Embryonic facial prominence (tissue), 1 donor: ENCODE measurements around the gene STAG2.
"Not testable (repeated sequence)": the region's sequence is repeated elsewhere in the genome, so short reads cannot be mapped to it uniquely, and the experiment has no call there.

Experiments
- DNase-seq: peaks from one replicate; pipeline ENCODE4 v3.0.0-alpha.2; 2016; ENCODE audit errors: extremely low spot score

The STAG2 gene

DNA sequence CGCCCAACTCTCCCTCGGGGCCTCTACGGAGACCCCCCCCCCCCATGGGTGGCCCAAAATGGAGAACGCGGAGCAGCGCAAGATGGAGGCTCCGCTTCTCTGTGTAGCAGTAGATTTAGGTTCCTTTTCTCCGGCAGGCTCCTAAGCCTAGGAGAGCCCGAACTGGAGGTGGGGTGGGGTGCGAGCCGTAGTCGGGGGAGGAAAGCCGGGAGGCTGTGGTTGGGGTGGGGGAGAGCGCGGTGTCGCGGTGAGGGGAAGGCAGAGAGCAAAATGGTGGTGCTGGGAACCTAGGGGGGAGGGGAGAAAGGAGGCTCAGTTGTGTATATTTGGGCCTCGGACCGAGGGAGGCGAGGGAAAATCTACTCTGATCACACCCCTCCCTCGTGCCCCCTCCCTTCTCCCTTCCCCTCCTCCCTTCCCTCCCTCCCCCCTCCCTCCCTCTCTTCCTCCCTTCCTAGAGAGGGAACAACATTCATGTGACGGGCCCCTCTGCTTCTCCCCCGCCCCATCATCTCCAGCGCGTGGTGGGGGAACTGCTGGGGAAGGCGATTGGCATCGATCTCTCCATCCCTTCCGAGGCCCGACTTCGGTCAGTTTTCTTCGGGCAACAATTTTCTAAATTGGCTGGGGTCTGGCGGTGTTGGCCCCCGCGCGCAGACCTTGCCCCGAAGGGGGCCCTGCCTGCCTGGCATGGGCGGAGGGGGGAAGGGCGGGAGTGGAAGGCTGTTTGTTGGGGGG is at the start of gene STAG2:
STAG2 (plus strand) TSS at position 439 of the 738 bp plus-strand sequence. CDS start 60,922 bp downstream, outside the sequence.
- peak; percentile 80 for DNase-seq

DNA sequence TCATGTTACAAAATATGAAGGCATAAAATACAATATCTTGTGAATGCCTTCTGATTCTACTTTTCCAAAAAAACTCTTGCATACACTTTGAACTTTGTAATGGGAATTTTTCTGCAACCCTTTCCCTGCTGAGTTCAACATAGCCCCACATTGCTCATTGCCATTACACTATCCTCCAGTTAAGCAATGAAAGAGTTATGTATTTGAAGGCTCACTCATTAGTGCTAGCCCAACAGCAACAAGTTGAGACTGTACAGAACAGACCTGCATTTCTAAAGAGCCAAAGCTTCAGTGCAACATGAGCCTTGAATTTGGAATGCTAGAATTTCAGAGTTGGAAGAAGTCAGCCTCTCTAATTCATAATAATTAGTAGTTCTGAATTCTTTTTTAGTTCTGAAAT is 44.4 kb upstream of the STAG2 start:
- no peak for DNase-seq

DNA sequence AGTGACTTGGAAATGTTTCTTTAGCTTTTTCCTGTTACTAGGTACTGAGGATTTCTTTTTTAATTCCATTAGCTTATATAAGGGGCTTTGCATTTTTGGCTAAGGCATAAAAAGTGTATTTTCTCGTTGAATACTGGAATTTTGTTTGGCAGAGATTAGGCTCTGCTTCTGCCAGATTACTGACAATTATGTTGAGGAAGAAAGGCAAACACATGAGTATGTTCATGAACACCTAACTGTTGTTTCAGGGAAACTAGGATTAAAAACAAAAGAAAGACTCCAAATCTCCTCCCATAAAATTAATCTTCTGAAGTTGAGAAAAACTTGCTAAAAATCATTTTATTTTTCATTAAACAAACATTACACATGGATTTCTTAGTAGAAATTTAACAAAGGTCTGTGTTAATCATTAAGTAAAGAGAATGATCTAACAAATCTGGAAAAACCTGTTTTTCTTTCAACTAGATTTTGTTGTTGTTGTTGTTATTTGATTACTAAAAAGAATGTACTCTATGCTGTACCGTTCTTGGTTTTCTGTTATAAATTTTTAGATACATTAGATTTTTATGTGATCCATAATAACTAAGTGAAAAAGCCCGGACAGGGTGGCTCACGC is 43.3 kb upstream of the STAG2 start:
- no peak for DNase-seq

DNA sequence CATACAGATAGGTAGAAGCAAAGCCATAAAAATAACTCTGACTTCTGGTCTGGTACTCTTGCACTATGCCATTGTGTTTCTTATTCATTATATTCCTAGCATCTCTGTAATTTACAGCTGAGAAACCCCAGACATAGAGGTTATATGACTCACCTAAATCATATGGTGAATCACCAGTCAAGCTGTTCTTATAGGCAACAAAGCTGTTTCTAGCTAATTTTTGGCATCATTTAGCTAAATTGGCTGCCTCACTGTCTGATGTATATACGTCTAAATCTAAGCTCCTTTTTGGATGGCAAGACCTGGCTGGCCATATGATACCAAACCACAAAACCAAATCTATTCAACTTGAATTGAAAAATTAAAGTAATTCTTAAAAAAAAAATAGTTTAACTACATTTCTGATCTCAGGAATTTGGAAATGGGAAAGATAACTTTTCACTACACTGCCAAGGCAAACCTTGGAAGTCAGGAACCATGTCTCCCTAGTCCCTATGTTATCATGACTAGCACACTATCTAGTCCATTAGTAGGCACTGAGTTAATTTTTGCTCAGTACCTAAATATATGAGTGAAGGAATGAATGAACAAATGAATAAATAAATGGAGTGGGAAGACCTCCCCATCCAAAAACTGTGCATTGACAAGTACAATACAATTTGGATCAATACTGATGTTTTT is 41.3 kb upstream of the STAG2 start:
- DNase-seq = no peak

DNA sequence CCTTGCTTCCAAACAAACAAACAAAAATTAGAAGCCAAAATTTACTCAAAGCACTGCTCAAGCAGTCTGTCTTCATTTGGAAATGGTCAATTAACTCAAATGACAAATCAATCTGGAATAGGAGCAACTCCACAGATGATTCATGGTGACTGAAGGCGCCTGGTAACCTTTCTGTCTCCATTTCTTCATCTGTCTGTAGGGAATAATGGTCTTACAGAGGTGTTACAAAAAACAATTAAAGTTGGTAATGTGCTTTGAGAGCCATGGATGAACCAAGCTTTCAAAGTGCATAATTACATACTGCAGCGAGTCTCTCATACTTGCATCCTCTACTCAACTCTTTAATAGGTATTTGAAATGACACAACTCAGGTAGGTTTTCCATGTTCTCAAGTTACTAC is 38.3 kb upstream of the STAG2 start:
- DNase-seq = no peak

DNA sequence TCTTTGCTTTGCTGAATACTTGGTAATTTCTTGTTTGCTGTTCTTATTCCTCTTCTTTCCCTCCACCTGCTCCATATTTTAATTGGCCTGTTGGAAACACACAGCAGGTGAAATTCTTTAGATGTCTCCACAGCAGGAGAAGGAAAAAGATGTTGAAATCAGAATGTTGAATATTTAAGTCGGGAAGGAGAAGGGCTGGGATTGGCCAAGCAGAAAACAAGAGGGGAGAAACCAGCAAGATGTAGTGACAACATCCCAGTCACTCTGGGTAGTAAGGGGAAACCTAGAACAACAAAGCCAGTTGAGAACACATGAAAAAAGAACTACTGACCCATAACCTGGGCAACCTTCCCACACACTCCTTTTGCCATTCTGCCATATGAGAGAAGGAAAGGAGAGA is 37.3 kb upstream of the STAG2 start:
- no peak for DNase-seq

DNA sequence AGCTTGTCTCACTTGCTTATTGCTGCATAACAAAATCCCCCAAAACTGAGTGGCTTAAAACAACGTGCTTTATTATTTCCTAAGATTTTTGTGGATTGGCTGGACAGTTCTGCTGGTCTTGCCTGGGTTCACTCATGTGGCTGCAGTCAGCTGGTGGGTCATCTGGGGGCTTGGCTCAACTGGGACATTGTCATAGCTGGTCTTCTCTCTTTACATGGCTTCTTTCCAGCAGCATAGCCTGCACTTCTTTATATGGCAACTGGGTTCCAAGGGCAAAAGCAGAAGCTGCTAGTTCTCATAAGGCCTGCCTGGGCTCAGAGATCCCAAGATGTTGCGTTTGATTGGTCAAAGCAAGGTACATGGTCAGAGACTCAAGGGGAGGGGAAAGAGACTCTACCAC is 33.7 kb upstream of the STAG2 start:
- no peak for DNase-seq

DNA sequence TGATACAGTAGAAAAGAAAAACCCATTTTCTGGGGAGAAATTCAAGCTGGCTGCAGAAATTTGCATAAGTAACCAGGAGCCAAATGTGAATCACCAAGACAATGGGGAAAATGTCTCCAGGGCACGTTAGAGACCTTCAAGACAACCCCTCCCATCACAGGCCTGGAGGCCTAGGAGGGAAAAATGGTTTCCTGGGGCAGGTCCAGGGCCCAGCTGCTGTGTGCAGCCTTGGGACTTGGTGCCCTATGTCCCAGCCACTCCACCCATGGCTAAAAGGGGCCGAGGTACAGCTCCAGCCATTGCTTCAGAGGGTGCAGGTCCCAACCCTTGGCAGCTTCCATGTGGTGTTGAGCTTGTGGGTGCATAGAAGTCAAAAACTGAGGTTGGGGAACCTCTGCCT is 29.5 kb upstream of the STAG2 start:
- DNase-seq = not testable (repeated sequence)

DNA sequence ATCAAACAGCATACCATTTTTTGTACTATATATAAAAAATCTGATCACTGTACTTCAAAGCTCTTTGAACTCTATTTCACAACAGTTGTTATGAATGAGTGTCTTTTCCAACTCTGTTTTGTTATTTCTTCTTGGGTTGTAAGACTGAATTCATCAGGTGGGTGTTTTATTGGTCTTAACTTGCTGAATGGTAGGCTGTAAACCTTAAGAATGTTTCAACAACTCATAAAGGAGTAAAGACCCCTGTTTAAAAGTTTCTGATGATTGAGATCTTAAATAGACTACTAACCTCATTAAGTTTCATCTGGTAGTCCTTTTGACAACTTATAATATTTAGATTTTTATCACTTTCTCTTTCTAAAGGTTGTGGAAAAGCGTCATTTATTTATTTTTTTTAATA is 18.4 kb upstream of the STAG2 start:
- no peak for DNase-seq

DNA sequence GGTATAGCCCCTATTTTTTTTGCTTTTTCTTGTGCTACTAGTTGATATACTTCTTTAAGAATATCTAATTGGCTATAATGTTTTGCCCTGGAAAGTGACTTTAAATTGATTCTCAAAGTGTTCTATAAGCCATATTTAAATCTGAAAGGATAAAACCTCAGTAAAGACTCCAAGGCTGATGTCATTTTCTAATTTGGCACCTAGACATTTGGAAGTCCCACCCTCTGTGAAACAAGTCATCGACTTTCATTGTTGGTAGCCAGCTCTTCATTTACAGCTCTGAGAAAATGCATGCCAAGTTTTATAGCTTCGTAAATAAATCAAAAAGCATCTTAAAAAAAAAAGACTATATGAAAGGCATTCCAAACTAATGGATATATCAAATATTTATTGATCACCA is 18.0 kb upstream of the STAG2 start:
- no peak for DNase-seq

DNA sequence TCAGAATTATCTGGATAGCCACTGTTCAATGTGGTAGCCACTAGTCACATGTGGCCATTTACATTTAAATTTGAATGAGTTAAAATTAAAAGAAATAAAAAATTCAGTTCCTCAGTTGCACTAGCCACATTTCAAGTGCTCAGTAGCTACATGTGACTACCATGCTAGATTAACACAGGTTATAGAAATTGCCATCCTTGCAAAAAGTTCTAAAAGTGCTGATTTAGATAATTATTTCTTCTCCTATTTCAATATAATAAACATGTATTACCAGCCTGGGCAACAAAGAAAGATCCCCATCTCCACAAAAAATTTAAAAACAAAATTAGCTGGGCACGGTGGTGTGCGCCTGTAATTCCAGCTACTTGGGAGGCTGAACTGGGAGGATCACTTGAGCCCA is 11.7 kb upstream of the STAG2 start:
- DNase-seq = no peak

DNA sequence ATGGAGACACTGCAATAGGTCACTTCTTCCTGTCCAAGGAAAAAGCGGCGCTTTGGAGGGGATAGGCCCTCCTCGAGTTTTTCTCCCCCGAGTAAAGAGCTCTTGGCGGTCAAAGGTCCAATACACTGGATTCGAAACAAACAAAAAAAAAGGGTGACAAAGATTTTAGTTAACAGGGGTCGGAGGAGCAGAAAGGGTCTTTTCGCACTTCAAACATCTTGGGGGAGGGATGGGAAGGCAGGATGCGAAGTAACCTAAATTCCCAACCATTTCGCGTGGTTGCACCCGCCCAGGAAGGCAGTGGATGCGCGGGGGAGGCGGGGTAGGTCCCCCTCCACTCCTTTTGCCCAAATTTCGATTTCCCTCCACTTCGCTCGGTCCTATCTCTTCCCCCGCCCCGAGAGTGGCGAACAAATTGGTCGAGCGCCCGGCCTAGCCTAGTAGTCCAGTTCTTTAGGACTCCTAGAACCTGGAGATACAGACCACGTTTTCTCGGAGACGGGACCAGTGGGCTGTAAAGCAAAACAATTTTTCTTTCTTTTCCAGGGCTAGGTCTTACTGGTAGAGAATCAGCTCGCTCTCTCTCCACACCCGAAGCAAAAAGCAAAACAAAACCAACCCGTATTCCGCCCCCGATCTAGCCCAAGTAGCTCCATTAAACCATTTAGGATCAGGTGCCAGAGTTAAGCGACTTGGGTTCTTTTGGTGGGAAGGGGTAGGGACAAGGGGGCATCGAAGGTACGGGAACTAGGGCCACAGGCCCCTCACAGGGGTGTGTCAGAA is 2.0 kb upstream of the STAG2 start:
- no peak for DNase-seq

DNA sequence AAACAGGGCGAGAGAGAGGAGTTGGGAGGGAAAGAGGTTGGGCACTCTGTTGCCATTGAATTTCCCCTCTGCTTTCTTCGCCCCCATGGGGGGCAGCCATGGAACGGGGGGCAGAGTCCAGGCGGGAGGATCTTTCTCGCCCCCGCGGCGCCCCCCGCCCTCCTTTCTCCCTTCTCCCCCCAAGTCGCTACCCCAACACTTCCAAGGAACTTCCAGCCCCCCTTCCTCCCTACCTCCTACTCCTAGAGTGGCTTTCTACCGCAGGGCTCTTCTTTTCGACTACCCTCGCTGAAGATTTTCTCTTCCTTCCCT is 594 bp upstream of the STAG2 start:
- no peak for DNase-seq

DNA sequence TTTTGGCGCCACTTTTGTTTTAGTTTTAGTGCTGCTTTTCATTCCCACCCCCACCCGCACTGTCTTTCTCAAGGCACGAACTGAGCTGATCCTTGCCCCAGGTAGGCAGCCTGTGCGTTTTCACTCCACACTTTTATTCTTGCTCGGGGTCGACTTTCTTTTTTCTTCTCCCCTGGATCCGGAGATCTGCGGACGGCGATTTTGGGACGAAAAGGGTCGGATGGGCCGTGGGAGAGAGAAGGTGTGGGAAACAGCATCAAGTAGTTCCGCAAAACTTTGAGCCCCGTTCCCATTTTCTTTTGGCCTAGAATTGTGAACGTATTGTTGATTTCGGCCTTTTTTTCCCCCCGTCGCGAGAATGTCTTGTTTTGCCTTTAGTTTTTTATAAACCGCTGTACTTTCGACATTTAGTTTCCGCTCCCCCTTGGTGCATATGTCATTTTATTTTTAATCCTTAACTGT is 531 bp downstream of the STAG2 start:
- DNase-seq = no peak

DNA sequence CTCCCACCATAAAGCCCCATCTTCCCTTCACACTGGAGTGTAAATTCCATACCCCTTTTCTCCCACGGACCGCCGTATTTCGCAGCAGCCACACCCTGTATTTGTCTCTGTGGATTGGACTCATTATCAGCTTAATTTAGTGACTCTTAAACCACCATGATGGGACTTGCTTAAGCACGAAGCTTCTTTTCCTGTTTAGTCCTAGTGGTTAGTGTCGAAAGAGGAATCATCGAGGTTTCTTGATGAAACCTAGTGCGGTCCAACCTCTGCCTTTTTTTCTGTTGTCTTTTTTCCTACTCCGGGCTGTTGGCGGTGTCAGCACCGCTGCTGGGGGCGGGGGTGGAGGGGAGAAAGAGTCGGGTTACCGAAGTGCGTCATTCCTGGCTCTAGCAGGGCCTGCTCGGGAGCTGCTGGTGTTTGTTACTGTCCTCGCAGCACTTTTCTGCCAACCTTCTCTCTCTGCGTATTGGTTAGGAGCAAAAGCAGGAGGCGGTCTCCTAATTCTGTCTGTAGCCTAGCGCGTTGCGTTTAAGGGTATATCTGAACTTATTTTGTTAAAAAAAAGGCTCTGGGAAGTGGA is 1.4 kb downstream of the STAG2 start:
- DNase-seq = peak; percentile 88

DNA sequence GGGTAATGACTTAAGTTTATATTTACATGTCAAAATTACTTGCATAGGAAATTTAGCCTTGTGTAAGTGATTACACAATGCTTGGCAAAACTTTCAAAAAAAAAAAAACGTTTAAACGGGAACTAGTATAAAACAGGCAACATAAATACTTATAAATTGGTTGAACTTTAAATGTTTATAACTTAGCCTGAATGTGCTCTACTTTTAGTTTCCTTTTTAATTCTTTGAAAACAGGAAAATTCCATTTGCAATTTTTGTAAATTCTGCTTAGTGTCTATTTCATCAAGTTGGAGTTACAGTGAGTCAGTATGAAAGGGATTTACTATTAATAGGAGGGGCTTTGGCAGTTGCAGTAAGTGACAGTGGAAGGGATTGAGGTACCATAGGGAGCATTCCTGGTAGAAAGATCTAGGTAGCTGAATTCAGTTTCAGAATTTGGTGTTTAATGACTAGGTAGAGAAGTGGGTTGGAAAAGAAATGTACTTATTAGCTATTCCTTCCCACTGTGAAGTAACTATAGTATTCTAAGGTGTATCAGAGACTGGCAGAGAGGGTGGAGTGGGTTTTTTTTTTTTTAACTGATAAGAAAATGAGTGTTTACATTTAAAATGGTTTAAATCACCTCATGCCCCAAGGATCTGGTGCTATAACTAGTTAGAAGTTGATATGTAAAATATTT is 2.8 kb downstream of the STAG2 start:
- no peak for DNase-seq

DNA sequence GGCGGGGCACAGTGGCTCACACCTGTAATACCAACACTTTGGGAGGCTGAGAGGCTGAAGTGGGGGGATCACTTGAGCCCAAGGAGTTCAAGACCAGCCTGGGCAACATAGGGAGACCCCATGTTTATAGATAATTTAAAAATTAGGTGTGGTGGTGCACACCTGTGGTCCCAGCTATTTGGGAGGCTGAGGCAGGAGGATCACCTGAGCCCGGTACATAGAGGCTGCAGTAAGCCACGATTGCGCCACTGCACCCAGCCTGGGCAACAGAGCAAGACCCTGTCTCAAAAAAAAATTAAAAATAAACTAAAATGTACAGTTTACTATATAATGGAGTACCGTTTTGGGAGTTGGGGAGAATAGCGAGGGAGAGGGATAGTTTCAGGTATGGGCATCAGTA is 4.2 kb downstream of the STAG2 start:
- DNase-seq = no peak

DNA sequence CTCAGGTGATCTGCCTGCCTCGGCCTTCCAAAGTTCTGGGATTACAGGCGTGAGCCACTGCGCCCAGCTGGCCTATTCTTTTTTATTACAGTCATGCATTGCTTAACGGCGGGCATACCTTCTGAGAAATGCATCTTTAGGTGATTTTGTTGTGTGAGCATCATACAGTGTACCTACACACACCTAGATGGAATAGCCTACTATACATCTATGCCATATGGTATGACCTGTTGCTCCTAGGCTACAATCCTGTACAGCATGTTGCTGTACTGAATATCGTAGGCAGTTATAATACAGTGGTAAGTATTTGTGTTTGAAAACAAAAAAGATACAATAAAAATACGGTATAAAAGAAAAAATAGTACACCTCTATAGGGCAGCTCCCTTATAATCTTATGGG is 6.0 kb downstream of the STAG2 start:
- DNase-seq = no peak

DNA sequence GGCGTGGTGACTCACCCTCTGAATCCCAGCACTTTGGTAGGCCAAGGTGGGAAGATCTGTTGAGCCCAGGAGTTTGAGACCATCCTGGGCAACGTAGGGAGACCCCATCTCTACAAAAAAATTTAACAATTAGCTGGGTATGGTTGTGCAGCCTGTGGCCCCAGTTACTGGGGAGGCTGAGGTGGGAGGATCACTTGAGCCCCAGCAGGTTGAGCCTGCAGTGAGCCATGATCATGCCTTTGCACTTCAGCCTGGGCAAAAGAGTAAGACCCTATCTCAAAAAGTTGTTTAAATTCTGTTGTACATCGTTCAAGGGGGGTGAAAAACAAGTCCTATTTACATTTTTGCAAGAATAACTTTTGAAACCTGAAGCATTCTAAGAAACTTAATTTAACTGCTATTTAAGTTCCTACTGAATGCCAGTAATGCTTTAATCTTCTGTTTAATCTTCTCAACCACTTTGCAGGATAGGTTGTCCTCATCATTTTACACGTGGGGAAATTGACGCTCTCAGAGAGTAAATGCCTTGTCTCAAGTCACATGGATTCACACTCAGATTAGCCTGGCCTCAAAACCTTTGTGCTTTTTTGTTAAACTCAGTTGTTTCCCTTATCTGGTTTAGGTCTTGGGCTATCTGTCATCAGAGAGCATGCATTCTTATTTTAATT is 7.0 kb downstream of the STAG2 start:
- no peak for DNase-seq

DNA sequence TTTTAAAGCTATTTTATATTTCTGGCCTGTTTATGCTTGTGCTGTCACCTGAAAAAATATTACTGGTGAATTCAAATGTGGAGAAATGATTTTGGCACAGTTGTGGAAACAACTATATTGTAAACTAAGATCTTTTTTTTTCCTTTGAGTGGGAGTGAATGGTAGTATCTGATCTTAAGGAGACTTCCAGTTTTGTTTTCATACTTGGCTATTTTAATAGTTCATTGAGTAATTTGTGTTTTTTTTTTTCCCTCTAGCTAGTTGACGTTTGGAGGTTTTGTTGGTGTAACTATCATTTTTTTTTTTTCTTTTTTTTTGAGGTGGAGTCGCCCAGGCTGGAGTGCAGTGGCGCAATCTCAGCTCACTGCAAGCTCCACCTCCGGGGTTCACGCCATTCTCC is 10.5 kb downstream of the STAG2 start:
- DNase-seq = no peak

DNA sequence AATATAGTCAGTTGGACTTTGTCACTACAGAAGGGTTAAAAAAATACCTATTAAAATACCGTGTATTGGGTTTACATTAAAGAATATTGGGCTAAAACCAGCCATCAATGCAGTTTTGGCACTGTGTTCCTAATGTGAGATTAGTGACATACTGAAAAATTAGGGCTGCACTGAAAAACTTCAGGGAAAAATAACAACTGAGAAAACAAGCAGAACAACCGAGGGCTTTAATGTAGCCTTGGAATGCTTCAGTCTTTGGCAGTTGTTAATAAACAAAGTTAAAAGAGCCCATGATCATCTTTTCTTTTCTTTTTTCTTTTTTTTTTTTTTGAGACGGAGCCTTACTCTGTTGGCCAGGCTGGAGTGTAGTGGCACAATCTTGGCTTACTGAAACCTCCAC is 12.4 kb downstream of the STAG2 start:
- DNase-seq = no peak
